Panc1 (cell line): Measurements from ENCODE around the gene GAB4. TPM values are rescaled to one million over a fixed set of nuclear protein-coding genes. Genes with fewer than 3 reads are reported as not detected.
A peak's percentile ranks its signal among the peaks of the same experiment; 100 is the strongest.

Experiments
- ATAC-seq: fragments of 200-7000 bp; cut with Tn5 transposase; 2 replicates; pipeline ENCODE4 v1.9.1; 2020; ENCODE audit warnings: mild to moderate bottlenecking, moderate library complexity
- BruUV-seq: library from RNA; stranded (reverse); fragments of 400-500 nt; replicated peaks from 2 replicates; lab custom pipeline; 2021; lab: Mats Ljungman, UMichigan
- CTCF ChIA-PET: fragments of 300-600 bp; sonication (Branson Sonifier 250); formaldehyde crosslinking; loops from one replicate; lab custom pipeline; 2022; ENCODE audit warnings: antibody characterized with exemption; lab: Charles Lee
- POLR2A ChIA-PET: fragments of 300-600 bp; sonication (Branson Sonifier 250); formaldehyde crosslinking; loops from one replicate; lab custom pipeline; 2022; ENCODE audit warnings: antibody characterized with exemption; lab: Charles Lee
- DNase-seq: peaks from one replicate; pipeline ENCODE4 v3.0.0-alpha.2; 2010; ENCODE audit warnings: low read depth, low spot score
- H3K27ac ChIP-seq: 2 replicates; pipeline ENCODE4 v1.5.1; 2011; ENCODE audit warnings: mild to moderate bottlenecking, low read length, inconsistent platforms
- H3K27me3 ChIP-seq: fragments of 200-500 bp; sonication (Bioruptor generic); 2 replicates; pipeline ENCODE4 v1.6.0; 2014; ENCODE audit warnings: low read length, inconsistent platforms; ENCODE audit not compliant: control insufficient read depth, insufficient read depth
- H3K36me3 ChIP-seq: fragments of 200-500 bp; sonication (Bioruptor generic); 2 replicates; pipeline ENCODE4 v1.5.1; 2014; ENCODE audit warnings: inconsistent platforms, mild to moderate bottlenecking, low read length, moderate library complexity; ENCODE audit not compliant: control insufficient read depth, insufficient read depth
- H3K4me1 ChIP-seq: 2 replicates; pipeline ENCODE4 v1.5.1; 2011; ENCODE audit warnings: inconsistent platforms, mild to moderate bottlenecking, low read length, moderate library complexity; ENCODE audit not compliant: control insufficient read depth, insufficient read depth
- H3K4me3 ChIP-seq, 2 experiments: 2 replicates each; pipeline ENCODE4 v1.5.1; 2011 to 2012; ENCODE audit warnings: low read depth in 2 of 2, low read length in 2 of 2, mild to moderate bottlenecking in 2 of 2, inconsistent platforms in 1 of 2, moderate library complexity in 1 of 2
- H3K9me3 ChIP-seq: fragments of 200-500 bp; sonication (Bioruptor generic); 2 replicates; pipeline ENCODE4 v1.5.1; 2014; ENCODE audit warnings: low read depth, mild to moderate bottlenecking, inconsistent platforms, low read length, moderate library complexity; ENCODE audit not compliant: control insufficient read depth, insufficient read depth
- POLR2AphosphoS5 ChIP-seq: IDR thresholded peaks from 2 replicates; pipeline ENCODE4 v1.6.1; 2012; ENCODE audit warnings: mild to moderate bottlenecking, low read depth, low read length, moderate library complexity
- SIN3A ChIP-seq: IDR thresholded peaks from 2 replicates; pipeline ENCODE4 v1.6.1; 2012; ENCODE audit warnings: low read depth, mild to moderate bottlenecking, low read length, moderate library complexity, borderline replicate concordance; ENCODE audit not compliant: insufficient read depth
- TCF7L2 ChIP-seq: IDR thresholded peaks from 2 replicates; pipeline ENCODE4 v1.6.1; 2011; ENCODE audit warnings: mild to moderate bottlenecking, low read depth, low read length, inconsistent platforms
- in situ Hi-C: cut with HindIII; loops from 2 replicates; pipeline ENCODE4 v1.10.0; 2016; ENCODE audit warnings: low sequenced_read_pairs, low pct_unique_long_range_greater_than_20kb
- intact Hi-C: fragments of 100-400 bp; cut with micrococcal nuclease; formaldehyde crosslinking; loops from one replicate; pipeline ENCODE4 v1.10.0; 2022; ENCODE audit not compliant: unreplicated experiment
- total RNA-seq: library from RNA; stranded (reverse); gene quantifications from one replicate; pipeline ENCODE4 v1.2.1, GENCODE V29; 2021; ENCODE audit not compliant: unreplicated experiment
- TF ChIP-seq, protein P1 (sequence below), 2 experiments: IDR thresholded peaks; 2 replicates each; pipeline ENCODE4 v1.6.1; 2011 to 2012; ENCODE audit warnings: low read depth in 2 of 2, control low read depth in 1 of 2, low read length in 1 of 2, mild to moderate bottlenecking in 1 of 2, moderate library complexity in 1 of 2; ENCODE audit not compliant: insufficient read depth in 1 of 2
- TF ChIP-seq, protein P2 (sequence below): fragments of 450-650 bp; IDR thresholded peaks from 2 replicates; pipeline ENCODE4 v1.5.1; 2017; ENCODE audit warnings: mild to moderate bottlenecking

GAB4 gene
- total RNA-seq, 1 experiment from 2014 or later = not detected

DNA sequence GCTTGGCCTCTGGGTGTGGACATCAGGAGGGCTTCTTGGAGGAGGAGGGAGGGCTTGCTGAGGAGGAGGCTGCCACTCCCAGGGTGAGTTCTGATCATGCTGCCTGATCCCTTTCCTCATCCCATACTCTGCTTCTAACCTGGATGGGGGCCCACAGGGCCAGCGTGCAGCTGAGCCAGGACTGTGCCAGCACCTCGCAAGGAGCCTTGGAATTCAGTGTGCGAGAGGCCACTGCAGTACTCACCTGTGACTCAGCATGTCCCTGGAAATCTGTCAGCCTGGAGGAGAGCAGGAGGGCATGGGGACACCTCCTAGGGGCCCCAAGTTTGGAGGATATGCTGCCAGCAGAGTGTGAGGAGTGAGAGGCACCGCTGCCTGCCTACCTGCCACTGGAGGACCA is 4.2 kb upstream of the GAB4 start:
- Histone ChIP-seq H3K9me3 (no peaks in the 10 kb centered on the region), H3K27me3 (no peaks in the 10 kb centered on the region), H3K27ac (no peak overlapping the region), H3K4me3 (no peak overlapping the region), H3K4me1 (no peaks in the 10 kb centered on the region), H3K36me3 (no peaks in the 10 kb centered on the region)
- ChIA-PET POLR2A (no interaction called here), CTCF (no interaction called here)
- intact Hi-C loops (no loop called here), in situ Hi-C loops (no loop called here)
- BruUV-seq = no TSS peak
- DNase-seq = no peak
- no peak for ATAC-seq
- TF ChIP-seq TCF7L2 (no peak), SIN3A (no peak), POLR2AphosphoS5 (no peak)
- TF ChIP-seq, protein P1, sequence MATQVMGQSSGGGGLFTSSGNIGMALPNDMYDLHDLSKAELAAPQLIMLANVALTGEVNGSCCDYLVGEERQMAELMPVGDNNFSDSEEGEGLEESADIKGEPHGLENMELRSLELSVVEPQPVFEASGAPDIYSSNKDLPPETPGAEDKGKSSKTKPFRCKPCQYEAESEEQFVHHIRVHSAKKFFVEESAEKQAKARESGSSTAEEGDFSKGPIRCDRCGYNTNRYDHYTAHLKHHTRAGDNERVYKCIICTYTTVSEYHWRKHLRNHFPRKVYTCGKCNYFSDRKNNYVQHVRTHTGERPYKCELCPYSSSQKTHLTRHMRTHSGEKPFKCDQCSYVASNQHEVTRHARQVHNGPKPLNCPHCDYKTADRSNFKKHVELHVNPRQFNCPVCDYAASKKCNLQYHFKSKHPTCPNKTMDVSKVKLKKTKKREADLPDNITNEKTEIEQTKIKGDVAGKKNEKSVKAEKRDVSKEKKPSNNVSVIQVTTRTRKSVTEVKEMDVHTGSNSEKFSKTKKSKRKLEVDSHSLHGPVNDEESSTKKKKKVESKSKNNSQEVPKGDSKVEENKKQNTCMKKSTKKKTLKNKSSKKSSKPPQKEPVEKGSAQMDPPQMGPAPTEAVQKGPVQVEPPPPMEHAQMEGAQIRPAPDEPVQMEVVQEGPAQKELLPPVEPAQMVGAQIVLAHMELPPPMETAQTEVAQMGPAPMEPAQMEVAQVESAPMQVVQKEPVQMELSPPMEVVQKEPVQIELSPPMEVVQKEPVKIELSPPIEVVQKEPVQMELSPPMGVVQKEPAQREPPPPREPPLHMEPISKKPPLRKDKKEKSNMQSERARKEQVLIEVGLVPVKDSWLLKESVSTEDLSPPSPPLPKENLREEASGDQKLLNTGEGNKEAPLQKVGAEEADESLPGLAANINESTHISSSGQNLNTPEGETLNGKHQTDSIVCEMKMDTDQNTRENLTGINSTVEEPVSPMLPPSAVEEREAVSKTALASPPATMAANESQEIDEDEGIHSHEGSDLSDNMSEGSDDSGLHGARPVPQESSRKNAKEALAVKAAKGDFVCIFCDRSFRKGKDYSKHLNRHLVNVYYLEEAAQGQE (IDR thresholded peaks at IDR 0.05; ENCODE audit: insufficient read depth in 1 of 2, low read depth in 2 of 2, low read length in 1 of 2) = no peak
- TF ChIP-seq, protein P2, sequence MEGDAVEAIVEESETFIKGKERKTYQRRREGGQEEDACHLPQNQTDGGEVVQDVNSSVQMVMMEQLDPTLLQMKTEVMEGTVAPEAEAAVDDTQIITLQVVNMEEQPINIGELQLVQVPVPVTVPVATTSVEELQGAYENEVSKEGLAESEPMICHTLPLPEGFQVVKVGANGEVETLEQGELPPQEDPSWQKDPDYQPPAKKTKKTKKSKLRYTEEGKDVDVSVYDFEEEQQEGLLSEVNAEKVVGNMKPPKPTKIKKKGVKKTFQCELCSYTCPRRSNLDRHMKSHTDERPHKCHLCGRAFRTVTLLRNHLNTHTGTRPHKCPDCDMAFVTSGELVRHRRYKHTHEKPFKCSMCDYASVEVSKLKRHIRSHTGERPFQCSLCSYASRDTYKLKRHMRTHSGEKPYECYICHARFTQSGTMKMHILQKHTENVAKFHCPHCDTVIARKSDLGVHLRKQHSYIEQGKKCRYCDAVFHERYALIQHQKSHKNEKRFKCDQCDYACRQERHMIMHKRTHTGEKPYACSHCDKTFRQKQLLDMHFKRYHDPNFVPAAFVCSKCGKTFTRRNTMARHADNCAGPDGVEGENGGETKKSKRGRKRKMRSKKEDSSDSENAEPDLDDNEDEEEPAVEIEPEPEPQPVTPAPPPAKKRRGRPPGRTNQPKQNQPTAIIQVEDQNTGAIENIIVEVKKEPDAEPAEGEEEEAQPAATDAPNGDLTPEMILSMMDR = no peak

DNA sequence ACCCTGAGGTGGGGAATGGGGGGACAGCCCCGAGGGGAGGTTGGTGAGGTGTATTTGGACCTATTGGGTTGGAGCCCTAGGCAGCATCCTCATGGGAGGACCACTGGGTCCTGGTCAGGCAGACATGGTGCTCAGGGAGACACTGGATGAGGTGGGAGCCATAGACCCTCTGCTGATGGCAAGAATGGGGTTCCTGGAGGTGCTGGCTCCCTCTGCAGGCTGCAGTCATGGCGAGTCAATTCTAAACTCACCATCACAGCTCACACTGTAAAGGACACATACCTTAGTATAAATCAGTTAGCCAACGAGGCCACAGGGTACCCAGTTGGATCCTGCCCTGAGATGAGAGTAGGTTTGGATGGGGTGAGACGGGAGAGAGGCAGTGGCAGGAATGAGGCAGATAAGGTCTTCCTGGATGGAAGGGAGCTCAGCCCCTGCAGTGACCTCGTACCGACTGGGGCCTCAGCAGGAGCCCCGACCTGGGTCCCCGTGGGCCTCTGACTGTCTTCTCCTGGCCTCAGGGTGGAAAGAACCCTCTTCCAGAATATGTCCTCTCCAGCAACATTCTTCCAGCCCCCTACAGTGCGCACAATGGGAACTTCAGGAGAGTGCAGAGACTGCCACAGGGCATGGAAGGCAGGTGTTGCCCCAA is 1.7 kb upstream of the GAB4 start:
- in situ Hi-C loops = no loop called here

More for the DNA sequence above, 1.7 kb upstream of the GAB4 start:
- ChIA-PET CTCF (no interaction called here), POLR2A (no interaction called here)
- ATAC-seq (no peak), DNase-seq (no peak)
- BruUV-seq = no TSS peak
- no peak overlapping the region for H3K27ac ChIP-seq
- TF ChIP-seq SIN3A (no peak), TCF7L2 (no peak)
- TF ChIP-seq, protein P2 = peak; percentile 29
- TF ChIP-seq, protein P1 (IDR thresholded peaks at IDR 0.05; ENCODE audit: insufficient read depth in 1 of 2, low read depth in 2 of 2, low read length in 1 of 2) = no peak
- no peaks in the 10 kb centered on the region for H3K4me1 ChIP-seq
- H3K9me3 ChIP-seq = no peaks in the 10 kb centered on the region
- no peaks in the 10 kb centered on the region for H3K27me3 ChIP-seq
- H3K4me3 ChIP-seq = no peak overlapping the region
- H3K36me3 ChIP-seq = no peaks in the 10 kb centered on the region
- intact Hi-C loops = no loop called here
